Esophagus muscularis mucosa (tissue), 4 donors: ENCODE data around the gene VKORC1.

Source experiments
- EP300 ChIP-seq: sonication (generic); formaldehyde crosslinking; IDR thresholded peaks from one replicate; pipeline ENCODE4 v1.6.1; 2017; ENCODE audit warnings: antibody characterized with exemption
- POLR2A ChIP-seq: fragments of 450-650 bp; IDR thresholded peaks from one replicate; pipeline ENCODE4 v1.6.1; 2017; ENCODE audit warnings: antibody characterized with exemption, moderate library complexity, mild to moderate bottlenecking, low read depth
- POLR2AphosphoS5 ChIP-seq, 2 donors: sonication (generic); formaldehyde crosslinking; IDR thresholded peaks; one replicate each; pipeline ENCODE4 v1.6.1; 2017; ENCODE audit warnings: antibody characterized with exemption in 2 of 2
- TF ChIP-seq, protein P1 (sequence below), 3 experiments: fragments of 200-600 bp in 2 of 3; fragments of 450-650 bp in 1 of 3; sonication (generic) in 2 of 3; IDR thresholded peaks; one replicate each; pipeline ENCODE4 v1.5.1; 2017 to 2019; ENCODE audit warnings: antibody characterized with exemption in 3 of 3, mild to moderate bottlenecking in 2 of 3, moderate library complexity in 1 of 3

DNA sequence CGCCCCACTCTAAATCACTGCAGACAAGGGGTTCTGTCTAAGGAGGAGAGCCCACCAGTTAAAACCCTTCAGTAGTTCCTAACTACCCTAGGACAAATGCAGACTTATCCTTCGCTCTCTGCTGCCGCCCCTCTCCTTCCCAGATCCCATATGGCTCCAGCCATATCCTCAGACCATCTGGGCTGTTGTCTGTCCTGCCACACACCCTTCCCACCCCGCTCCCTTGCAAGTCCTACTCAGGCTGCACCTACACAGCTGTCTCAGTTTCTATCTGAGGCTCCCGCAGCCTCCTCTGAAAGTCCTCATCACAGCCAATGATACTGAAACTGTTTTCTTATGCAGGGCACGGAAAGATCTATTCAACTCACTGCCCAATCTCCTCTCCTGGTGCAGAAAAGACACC lies 12.9 kb upstream of the VKORC1 start:
- TF ChIP-seq POLR2A (no peak), POLR2AphosphoS5 (IDR thresholded peaks at IDR 0.05) (no peak), EP300 (no peak)
- TF ChIP-seq, protein P1, sequence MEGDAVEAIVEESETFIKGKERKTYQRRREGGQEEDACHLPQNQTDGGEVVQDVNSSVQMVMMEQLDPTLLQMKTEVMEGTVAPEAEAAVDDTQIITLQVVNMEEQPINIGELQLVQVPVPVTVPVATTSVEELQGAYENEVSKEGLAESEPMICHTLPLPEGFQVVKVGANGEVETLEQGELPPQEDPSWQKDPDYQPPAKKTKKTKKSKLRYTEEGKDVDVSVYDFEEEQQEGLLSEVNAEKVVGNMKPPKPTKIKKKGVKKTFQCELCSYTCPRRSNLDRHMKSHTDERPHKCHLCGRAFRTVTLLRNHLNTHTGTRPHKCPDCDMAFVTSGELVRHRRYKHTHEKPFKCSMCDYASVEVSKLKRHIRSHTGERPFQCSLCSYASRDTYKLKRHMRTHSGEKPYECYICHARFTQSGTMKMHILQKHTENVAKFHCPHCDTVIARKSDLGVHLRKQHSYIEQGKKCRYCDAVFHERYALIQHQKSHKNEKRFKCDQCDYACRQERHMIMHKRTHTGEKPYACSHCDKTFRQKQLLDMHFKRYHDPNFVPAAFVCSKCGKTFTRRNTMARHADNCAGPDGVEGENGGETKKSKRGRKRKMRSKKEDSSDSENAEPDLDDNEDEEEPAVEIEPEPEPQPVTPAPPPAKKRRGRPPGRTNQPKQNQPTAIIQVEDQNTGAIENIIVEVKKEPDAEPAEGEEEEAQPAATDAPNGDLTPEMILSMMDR (IDR thresholded peaks at IDR 0.05), result no peak
